D341Med (cell line): ENCODE measurements around the gene DESI2.
"Not testable (repeated sequence)": the region's sequence is repeated elsewhere in the genome, so short reads cannot be mapped to it uniquely, and the experiment has no call there.

Source experiments
- DNase-seq: peaks from one replicate; pipeline ENCODE4 v3.0.0; 2012; ENCODE audit warnings: low spot score

The DESI2 gene

DNA sequence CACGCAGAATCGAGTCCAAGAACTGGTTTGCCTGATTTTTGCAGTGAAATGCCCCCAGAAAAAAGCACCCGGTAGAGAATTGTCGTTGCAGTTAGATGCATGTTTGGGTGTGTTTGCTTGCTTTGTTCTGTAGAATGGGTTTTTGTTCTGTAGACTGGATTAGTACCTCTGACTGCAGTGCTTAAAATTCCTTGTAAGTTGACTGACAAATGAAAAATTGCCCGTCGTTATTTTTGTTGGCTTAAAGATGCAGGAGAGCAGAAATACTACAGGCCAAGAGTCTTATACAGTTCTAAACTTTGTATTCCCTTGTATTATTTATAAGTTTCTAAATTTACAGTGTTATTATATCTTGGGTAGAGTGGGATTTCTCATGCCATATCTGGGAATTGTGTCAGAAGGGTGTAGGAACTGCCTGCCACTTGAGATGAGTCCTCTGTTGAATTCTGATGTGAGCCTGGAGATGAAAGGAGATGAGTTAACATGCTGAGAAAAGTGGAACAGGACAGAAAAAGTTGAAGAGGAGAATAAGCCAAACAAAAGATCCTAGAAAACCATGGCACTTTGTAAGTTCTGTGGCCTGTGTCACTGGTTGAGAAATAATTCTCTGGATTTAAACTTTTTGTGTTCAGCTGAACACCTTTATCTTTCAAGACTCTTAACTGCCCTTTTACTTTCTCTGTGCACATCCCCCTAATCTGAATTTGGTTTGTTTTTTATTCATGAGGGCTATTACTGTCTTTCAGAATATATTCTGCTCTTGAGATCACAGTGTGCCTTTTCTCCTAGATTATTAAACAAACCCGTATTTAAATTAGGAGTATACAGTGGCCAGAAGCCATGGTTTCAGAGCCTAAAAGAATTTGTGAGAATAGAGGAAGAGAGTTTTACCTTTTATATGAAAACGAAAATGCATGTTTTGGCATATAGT is 1.4 kb downstream of the DESI2 start:
- DNase-seq = no peak

GRCh38 chr1:244655186-244655585 is 2.3 kb downstream of the DESI2 start:
- no peak for DNase-seq

DNA sequence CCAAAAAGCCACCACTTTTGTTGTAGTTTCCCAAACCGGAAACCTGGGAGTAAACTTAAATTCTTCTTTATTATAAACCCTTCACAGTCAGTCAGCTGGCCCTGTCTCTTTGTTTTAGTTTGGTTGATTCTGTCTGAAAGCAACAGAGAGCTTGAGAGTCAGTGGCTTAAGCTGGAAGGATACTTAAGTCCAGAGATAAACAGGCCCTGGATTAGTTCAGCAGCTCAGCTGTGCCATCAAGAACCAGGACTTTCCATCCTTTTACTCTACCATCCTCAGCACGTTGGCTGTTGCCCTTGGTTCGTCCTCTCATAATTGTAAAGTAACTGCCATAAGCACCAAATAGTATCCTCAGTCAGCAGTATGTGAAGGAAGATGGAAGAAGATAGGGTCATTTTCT is 4.5 kb downstream of the DESI2 start:
- no peak for DNase-seq

DNA sequence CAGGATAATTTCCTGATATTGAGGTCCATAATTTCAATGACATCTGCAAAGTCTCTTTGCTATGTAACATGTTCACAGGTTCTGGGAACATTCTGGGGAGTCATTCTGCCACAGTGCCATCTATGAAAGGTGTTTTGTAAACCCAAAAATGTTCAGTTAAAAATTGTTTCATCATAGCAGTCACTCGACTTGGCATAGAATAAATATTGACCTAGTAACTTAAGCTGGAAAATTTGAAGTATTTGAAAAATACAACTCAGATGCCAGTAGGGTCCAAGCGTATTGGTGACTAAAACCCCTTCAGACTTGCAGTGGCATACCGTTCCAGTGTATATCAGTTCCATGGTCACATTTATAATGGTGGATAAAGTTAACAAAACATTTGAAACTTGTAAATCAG is 6.8 kb downstream of the DESI2 start:
- DNase-seq = no peak

DNA sequence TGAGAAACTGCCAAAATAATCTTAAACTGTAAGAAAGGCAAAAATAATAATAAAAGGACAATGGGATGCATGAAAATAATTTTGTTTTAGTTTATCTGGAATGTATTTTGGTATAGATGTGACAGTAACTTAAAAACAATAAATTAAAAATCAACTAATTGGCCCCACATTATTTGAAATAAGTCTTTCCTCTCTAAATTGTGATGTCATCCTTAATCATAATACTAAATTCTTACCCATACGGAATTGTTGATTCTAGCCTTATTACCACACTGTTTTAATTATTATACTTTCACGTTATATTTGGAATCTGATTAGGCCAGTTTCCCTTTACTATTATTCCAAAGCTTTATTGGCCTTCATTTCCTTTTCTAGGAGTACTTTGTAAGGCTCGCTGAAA is 7.7 kb downstream of the DESI2 start:
- no peak for DNase-seq

DNA sequence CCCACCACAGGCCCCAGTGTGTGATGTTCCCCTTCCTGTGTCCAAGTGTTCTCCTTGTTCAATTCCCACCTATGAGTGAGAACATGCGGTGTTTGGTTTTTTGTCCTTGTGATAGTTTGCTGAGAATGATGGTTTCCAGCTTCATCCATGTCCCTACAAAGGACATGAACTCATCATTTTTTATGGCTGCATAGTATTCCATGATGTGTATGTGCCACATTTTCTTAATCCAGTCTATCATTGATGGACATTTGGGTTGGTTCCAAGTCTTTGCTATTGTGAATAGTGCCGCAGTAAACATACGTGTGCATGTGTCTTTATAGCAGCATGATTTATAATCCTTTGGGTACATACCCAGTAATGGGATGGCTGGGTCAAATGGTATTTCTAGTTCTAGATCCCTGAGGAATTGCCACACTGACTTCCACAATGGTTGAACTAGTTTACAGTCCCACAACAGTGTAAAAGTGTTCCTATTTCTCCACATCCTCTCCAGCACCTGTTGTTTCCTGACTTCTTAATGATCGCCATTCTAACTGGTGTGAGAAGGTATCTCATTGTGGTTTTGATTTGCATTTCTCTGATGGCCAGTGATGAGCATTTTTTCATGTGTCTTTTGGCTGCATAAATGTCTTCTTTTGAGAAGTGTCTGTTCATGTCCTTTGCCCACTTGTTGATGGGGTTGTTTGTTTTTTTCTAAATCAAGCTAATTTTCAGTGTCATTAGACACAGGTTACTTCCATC is 8.8 kb downstream of the DESI2 start:
- DNase-seq = not testable (repeated sequence)

DNA sequence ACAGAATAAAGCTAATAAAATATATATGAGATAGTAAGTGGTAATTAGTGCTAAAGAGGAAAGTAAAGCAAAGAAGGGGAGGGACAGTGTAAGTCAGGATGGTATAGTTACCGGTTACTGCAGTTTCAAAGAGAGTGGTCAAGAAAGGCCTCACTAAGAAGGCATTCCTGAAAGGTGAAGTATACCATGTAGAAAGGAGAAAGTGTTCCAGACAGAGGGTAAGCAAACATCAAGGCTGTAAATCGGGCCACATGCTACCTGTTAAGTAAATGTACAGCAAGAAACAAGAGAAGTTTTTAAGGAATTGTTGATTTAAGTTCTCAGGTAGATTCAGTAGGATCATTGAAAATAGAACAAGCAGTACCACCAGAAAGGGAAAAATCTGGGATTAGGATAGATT is 9.7 kb downstream of the DESI2 start:
- DNase-seq = no peak

DNA sequence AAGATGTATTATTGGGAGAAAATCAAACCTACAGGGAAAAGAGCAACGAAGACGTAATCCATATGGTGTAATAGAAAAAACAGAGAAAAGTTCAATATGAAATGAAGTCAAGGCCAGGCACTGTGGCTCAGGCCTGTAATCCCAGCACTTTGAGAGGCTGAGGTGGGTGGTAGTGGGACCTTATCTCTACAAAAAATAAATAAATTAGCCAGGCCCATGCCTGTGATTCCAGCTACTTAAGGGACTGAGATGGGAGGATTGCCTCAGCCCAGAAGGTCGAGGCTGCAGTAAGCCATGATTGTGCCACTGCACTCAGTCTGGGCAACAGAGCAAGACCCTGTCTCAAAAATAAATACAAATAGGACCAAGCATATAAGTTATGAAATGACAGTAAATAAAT is 11.4 kb downstream of the DESI2 start:
- DNase-seq = no peak

- no peak for DNase-seq
Measured at GRCh38 chr1:244665771-244666217, 12.9 kb downstream of the DESI2 start.

- DNase-seq = not testable (repeated sequence)
Measured at GRCh38 chr1:244666672-244667418, 13.9 kb downstream of the DESI2 start.

- no peak for DNase-seq
Measured at GRCh38 chr1:244667797-244668196, 14.9 kb downstream of the DESI2 start.

GRCh38 chr1:244672946-244673682 is 20.2 kb downstream of the DESI2 start:
- DNase-seq = no peak

DNA sequence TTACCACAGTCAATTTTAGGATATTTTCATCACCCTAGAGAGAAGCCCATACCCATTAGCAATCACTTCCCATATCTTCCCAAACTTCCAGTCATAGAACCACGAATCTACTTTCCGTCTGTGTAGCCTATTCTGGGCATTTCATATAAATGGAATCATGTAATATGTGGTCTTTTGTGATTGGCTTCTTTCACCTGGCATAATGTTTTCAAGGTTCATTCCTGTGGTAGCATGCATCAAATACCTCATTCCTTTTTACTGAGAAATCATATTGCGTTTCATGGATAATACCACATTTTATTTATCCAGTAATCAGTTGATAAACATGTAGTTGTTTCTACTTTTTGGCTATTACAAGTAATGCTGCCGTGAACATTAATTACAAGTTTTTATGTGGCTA is 21.5 kb downstream of the DESI2 start:
- no peak for DNase-seq

DNA sequence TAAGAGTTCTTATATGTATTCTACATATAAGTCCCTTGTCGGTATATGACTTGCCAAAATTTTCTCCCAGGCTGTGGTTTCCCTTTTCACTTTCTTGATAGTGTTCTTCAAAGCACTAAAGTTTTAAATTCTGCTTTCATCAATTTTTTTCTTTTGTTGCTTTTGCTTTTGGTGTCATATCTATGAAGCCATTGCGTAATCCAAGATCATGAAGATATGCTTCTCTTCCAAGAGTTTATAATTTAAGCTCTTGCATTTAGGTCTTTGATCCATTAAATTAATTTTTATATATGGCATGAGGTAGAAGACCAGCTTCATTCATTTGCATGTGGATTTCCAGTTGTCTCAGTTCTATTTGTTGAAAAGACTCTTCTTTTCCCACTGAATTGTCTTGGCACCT is 22.2 kb downstream of the DESI2 start:
- DNase-seq = no peak

- no peak for DNase-seq
Measured at GRCh38 chr1:244678697-244679096, 25.8 kb downstream of the DESI2 start.

GRCh38 chr1:244680667-244681066 is 27.7 kb downstream of the DESI2 start:
- no peak for DNase-seq

DNA sequence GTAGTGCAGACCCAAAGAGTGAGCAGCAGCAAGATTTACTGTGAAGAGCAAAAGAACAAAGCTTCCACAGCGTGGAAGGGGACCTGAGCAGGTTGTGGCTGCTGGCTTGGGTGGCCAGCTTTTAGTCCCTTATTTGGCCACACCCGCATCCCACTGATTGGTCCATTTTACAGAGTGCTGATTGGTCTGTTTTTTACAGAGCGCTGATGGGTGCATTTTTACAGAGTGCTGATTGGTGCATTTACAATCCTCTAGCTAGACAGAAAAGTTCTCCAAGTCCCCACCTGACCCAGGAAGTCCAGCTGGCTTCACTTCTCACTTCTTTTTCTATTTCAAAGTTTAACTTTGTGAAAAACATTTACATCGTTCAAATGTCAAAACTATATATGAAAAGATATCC is 29.2 kb downstream of the DESI2 start:
- DNase-seq = not testable (repeated sequence)

DNA sequence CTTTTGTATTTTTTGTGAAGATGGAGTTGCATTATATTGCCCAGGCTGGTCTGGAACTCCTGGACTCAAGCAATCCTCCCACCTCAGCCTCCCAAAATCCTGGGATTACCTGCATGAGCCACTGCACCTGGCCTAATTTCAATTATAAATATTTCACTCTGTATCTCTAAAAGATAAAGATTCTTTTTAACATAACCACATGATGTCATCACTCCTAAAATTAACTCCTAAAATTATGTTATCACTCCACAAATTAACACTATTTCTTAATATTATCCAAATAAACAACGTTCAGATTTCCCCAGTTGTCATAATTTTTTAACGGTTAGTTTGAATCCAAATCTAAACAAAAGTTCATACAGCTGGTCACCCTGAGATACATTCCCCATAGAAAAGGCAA is 43.0 kb downstream of the DESI2 start:
- no peak for DNase-seq

GRCh38 chr1:244699741-244700140 is 46.8 kb downstream of the DESI2 start:
- DNase-seq = no peak

DNA sequence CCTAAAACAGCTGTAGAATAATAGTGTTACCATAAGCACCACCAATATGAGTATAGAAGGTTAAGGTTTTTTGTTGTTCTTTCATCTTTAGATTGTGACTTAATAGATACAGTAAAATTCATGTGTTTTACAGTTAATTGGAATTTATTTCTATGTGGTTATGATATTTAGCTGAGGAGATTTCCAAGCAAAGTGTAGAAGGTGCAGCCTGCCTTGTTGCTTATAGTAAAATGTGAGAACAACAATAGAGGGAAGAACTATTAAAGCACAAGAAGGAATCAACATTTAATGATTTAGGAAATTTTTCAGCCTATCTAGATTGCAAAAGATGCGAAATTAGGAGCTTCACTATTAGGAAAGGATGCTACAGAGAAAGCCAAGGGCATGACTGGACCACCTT is 47.9 kb downstream of the DESI2 start:
- no peak for DNase-seq

GRCh38 chr1:244702620-244703019 is 49.7 kb downstream of the DESI2 start:
- no peak for DNase-seq

GRCh38 chr1:244704107-244704506 is 51.2 kb downstream of the DESI2 start:
- DNase-seq = no peak
